HG03378 (cell line): Measurements from ENCODE around the gene PSME3.

Experiments
- ATAC-seq: cut with Tn5 transposase; IDR thresholded peaks from one replicate; pipeline ENCODE4 v1.9.1; 2021; ENCODE audit warnings: mild to moderate bottlenecking, moderate library complexity; ENCODE audit not compliant: unreplicated experiment

The PSME3 gene

DNA sequence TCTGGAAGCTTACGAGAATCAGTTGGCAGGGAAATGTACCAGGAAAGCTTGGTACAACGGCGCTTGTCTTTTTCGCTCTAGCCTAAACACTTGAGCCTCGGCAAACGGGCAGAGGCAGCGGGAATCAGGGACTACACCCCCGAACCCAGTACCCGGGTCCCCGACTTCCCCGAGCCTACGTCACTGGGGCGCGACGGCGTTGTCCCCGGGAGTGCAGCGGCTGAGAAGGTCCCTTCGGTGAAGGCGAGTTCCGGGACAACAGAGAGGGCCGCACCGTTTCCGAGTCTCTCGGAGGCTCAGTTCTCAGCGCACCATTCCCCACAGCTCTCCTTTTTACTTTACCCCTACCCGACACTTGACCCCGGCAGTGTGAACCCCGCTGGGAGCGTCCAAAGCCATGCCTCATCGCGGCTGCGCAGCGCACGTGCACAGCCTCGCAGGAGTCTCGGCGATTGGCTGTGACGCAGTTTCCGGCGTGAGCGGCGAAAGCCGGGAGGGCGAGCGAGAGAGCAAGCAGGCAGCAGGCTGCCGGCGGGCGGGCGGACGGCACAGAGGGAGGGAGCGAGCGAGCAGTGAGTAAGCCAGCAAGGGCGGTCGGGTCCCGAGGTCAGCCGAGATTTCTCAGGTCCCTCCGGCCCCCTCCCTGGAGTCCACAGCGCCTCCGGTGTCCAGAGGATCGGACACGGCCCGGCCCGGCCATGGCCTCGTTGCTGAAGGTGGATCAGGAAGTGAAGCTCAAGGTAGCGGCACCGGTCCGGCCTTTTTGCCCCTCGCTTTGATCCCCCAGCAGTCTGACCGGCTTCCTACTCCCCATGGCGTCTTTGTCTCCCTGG lies at the start of gene PSME3:
Gene PSME3, plus strand, starts transcription at position 464 of the 833 bp plus-strand sequence. Its CDS starts 235 bp downstream, at position 699.
- peak; percentile 67 for ATAC-seq

GRCh38 chr17:42783791-42784138 lies 49.4 kb upstream of the PSME3 start:
- ATAC-seq, result no peak

GRCh38 chr17:42784409-42784808 lies 48.8 kb upstream of the PSME3 start:
- ATAC-seq, result no peak

- no peak for ATAC-seq
Measured at GRCh38 chr17:42784811-42785592, 48.2 kb upstream of the PSME3 start.

- no peak for ATAC-seq
Measured at GRCh38 chr17:42787266-42787665, 45.9 kb upstream of the PSME3 start.

DNA sequence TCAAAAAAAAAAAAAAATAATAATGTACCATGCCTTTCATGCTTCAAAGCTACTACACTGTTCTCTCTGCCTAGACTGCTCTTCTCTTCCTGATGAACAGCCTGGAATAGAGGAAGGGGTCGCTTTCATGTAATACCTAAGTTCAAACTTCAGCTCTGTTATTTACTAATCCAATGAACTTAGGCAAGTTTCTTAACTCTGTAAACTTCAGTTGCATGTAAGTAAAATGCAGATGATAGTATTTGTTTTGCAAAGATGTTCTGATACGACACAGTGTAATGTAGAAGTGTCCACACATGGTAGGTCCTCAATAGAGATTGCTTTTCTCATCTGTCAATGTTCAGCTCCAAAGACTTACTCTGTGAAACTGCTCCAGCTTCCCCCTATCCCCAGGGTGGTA lies 41.2 kb upstream of the PSME3 start:
- ATAC-seq, result no peak

- ATAC-seq, result no peak
Measured at GRCh38 chr17:42792545-42792944, 40.7 kb upstream of the PSME3 start.

- no peak for ATAC-seq
Measured at GRCh38 chr17:42795061-42795460, 38.1 kb upstream of the PSME3 start.

DNA sequence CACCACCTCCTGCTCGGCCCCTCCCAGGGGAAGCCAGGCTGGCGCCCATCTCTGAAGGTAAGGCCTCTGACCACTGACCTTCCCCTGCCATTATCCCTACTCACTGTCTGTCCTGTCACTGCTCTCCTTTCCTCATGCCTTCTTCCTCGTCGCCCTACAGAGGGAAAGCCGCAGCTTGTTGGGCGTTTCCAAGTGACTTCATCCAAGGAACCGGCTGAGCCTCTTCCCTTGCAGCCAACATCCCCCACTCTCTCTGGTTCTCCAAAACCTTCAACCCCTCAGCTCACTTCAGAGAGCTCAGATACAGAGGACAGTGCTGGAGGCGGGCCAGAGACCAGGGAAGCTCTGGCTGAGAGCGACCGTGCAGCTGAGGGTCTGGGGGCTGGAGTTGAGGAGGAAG lies 37.7 kb upstream of the PSME3 start:
- no peak for ATAC-seq

DNA sequence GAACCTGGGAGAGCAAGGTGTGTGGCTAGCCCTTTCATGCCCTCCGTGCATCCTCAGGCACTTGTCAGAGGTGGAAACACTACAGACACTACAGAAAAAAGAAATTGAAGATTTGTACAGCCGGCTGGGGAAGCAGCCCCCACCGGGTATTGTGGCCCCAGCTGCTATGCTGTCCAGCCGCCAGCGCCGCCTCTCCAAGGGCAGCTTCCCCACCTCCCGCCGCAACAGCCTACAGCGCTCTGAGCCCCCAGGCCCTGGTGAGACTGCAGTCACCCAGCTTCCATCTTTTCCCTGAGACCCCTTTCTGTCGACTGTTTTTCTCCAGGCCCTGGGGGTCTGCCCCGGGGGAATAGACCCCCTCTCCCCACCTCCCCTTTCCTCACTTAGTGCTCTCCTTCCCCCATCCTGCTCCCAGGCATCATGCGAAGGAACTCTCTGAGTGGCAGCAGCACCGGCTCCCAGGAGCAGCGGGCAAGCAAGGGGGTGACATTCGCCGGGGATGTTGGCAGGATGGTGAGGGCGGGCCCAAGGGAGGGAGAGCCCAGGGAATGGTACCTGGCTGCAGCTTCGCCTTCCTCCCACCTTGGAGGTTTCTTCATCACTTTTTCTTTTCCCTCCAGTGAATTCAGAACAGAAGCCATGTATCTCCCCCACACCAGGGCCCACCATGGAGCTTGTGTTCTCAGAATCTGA lies 37.0 kb upstream of the PSME3 start:
- ATAC-seq, result no peak

DNA sequence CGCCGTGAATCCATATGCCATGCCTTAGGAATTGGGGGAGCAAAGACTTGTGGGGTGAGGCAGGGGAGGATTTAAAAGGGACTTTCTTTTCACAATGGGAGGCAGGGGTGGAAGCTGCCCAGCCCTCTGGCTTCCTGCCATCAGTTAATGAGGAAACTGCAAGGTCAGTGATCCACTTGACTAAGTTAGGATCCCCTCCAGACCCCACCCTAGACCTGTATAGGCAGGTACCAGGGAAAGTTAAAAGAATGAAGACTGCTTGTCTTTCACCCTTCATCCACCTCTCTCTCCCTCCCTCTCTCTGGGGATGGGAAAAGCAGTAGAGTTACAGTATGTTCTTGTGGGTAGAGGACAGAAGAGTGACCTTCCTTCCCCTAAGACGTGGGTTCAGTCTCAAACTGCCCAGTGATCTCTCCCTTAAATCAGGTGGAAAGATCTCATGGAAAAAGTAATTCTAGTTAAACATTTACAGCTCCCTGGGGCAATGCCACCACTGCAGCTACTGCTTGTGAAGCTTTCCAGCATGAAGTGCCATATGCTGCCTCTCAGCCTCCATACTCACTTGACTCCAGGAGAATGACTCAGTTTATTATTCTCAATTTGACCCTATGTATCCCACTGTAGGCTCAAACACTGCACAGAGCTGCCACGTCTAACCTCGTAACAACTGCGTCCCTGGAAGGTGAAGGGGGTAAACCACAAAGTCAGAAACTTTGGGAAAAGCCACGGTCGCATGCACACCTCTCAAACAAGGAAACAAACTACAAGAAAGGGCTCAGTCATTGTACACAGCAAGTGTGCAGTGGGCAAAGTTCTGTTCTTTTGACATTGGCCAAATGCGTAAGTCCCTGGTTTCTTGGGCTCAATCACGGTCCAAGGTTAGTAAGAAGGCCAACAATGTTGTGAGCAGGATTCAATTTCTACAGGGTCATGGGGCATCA lies 35.9 kb upstream of the PSME3 start:
- no peak for ATAC-seq

GRCh38 chr17:42798011-42798382 lies 35.2 kb upstream of the PSME3 start:
- ATAC-seq, result no peak

GRCh38 chr17:42798383-42799380 lies 34.5 kb upstream of the PSME3 start, which contains the start of the genes CNTD1 and COA3:
TSS of gene CNTD1 (plus strand) at chr17:42798861. CDS start at chr17:42799068, 207 bp downstream.
TSS of gene COA3 (minus strand) at chr17:42798704. CDS start at chr17:42798681, 23 bp downstream.
- ATAC-seq, result no peak

GRCh38 chr17:42803074-42803883 lies 29.9 kb upstream of the PSME3 start:
- ATAC-seq, result no peak

DNA sequence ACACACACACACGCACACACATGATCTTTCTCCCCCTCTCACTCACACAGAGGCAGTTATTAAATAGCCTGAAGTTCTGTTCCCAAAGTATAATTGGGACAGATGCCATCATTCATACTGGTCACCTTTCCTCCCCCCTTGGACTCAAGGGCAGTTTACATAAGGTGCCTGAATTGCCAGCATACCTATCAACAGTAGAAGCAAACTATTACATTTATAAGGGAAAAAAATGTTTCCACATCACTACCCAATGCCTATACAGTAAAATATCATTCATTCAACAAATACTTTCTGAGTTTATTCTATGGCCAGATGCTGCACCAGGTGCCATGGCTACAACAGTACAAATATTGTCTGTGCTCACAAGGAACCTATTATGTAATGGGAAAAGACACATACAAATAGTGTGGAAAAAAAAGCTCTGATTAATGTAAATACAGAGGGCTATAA lies 28.3 kb upstream of the PSME3 start:
- no peak for ATAC-seq

DNA sequence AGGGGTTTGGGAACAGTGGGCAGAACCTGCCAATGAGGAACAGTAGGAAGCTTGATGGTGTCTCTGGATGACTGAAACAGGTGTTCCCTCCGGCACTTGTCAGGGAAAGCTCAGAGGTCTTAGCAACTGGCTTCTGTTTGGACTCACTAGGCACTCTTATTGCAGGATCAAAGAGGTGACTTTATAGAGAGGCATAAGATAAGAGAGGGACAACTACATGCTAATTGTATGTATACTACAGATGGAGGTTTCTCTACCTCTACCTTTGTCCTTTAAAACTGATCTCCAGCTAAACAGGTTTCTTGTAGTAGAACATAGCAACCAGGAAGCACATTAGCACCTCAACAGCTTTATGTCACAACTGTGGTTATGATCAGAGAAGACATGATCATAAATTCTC lies 26.9 kb upstream of the PSME3 start:
- ATAC-seq, result no peak

GRCh38 chr17:42809250-42809649 lies 23.9 kb upstream of the PSME3 start:
- ATAC-seq, result no peak
